Stimulated activated CD8-positive, alpha-beta memory T cell treated with anti-CD3 and anti-CD28 coated beads, Interleukin-15, amount 100 ng/mL, for 1 hour (primary cell): ENCODE results near the gene MYL1.

Experiments
- DNase-seq: peaks from one replicate; pipeline ENCODE4 v3.0.0-alpha.2; 2020; ENCODE audit warnings: low read depth

The MYL1 gene

GRCh38 chr2:210267698-210268097, 47.3 kb downstream of the MYL1 start:
- DNase-seq = no peak

GRCh38 chr2:210264282-210264681, 50.7 kb downstream of the MYL1 start:
- DNase-seq = no peak

DNA sequence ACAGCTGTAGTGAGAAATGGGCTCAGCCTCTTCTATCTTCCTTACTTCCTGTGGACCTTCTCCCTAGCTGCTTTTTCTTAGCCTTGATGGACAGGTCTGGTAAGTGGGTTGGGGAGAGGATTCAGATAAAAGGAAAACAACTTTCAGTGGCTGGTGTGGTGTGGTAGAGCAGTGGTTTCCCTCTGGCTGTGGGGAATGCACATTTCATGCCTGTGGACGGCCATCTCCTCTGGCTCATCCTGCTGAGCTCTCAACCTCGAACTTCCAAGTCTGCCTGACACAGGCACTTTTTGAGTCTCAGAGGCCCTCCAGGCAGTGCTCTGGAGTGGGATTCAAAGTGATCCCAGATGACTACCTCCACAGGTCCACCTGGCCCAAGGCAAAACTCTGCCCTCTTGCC, 51.1 kb downstream of the MYL1 start:
- DNase-seq = no peak

DNA sequence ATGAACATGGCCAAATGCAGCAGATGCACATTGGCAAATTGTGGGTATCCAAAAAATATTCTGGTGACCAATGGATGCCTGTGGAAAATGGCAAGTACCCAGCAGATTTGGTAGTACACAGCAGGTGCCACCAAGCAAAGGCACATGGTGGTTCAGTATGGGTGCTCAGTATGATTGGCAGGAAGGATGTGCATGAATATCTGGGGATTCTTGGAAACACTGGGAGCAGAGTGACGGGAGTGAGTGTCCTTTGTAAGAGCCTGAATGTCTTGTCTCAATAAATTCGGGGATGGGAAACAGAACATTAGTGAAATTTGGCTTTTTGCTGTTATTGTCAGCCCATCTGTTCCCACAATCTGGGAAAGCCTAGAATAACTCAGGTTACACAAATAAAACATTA, 52.9 kb downstream of the MYL1 start:
- DNase-seq = no peak

DNA sequence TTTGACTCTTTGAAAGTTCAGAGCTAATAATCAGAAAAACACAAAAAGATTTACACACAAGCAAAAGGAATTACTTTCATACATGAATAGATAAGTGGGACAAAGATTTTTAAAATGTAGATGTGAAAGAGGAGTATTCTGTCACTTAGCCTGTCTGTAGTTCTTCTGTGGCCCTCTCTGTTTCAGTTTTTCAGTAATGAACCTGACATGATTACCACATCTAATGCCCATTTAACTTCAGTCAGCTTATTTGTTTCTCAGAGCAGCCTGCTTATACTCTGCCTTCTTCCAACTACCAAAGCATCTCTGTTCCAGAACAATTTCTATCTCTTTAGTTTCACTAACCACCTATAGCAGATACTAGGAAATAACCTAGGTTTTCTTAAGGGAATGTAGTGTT, 55.3 kb downstream of the MYL1 start:
- no peak for DNase-seq

DNA sequence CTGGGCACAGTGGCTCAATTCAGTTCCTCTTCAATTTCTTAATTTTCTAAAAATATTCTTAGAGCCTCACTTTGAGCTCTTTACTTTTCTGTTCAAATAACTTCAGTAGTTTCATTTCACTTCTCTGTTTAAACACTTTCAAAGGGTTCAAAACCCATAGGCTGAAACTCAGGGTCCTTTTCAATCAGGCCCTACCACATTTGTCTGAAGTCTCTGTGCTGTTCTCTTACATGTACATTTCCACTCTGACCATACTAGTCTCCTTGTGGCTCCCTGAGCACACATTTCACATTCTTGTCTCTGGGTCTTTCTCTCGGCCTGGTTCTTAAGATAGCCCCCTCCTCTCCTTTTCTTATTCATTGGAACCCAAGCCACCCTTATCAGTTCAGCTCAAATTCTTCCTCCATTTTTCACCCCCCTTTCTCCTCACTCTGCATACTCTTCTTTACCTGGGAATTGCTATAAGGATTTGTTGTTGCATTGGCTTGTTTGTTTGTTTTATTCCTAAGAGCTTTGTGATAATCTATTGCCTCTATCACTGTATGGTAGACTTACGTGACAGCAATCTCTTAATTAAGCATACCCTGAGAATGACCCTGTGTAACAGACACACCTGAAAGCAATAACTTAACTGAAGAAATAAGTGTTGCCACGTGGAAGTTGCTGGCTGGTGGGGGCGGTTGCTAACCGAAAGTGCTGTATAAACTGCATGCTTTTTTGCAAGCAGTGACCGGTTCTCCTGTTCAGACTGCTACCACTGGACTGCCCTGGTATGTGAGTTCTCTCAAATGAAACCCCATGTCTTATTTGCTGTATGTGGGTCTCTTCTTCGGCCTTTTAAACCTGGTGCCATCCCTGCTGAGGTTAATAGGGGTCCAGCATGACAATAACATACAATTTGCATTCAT, 62.0 kb downstream of the MYL1 start:
- DNase-seq = no peak

DNA sequence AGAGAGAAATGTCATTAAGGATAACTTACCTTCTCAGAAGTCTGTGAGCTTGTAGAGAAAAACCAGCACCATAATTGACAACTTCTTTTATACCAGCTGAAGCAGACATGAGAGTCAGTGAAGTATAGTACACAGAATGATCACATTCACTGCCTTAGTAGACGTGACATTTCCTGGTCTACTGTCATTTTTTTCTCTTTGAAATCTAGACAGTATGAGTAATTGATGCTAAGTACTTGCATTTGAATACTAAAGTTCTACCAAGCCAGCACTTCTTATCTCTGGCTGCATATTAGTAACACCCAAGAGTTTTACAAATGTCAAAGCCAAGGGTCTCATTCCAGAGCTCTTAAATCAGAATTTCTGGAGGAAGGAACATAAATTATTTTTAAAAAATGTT, 64.4 kb downstream of the MYL1 start:
- no peak for DNase-seq
